SH-SY5Y (cell line): ENCODE results near the gene CARNS1.

ENCODE experiments used
- GATA2 ChIP-seq: IDR thresholded peaks from 2 replicates; pipeline ENCODE4 v1.6.1; 2011; ENCODE audit warnings: mild to moderate bottlenecking, low read depth, low read length
- GATA3 ChIP-seq: IDR thresholded peaks from 2 replicates; pipeline ENCODE4 v1.6.1; 2011; ENCODE audit warnings: low read depth, mild to moderate bottlenecking, low read length, moderate library complexity

DNA sequence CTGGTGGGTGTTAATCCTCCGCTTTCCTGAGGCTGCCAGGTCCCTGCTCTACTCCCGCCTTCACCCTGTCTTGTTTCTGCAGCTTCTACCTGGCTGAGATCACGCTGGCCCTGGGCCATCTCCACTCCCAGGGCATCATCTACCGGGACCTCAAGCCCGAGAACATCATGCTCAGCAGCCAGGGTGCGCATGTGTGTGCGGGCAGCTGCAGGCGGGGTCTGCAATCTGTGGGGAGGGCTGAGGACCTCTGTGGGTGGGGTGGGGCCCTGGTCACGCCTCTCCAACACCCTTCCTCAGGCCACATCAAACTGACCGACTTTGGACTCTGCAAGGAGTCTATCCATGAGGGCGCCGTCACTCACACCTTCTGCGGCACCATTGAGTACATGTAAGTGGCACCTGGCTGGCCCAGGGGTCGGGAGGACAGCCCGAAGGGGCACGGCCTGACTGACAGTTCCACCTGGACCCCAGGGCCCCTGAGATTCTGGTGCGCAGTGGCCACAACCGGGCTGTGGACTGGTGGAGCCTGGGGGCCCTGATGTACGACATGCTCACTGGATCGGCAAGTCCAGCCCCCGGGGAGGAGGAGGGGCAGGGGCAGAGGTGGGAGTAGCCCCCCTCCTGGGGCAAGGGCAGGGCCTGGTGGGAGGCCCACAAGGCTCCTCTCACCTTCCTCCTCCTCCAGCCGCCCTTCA is 17.3 kb downstream of the CARNS1 start:
- no peak for TF ChIP-seq GATA2
- no peak for TF ChIP-seq GATA3
